IPS-15b (cell line): ENCODE data around the gene PRM3.

Source experiments
- H3K27me3 ChIP-seq: one replicate; pipeline ENCODE4 v1.6.1; 2013; ENCODE audit warnings: low read length; ENCODE audit not compliant: control insufficient read depth, insufficient read depth
- H3K36me3 ChIP-seq: one replicate; pipeline ENCODE4 v1.6.1; 2013; ENCODE audit warnings: low read length; ENCODE audit not compliant: control insufficient read depth, insufficient read depth
- H3K4me1 ChIP-seq: one replicate; pipeline ENCODE4 v1.6.1; 2013; ENCODE audit warnings: mild to moderate bottlenecking, low read length; ENCODE audit not compliant: control insufficient read depth, insufficient read depth
- H3K4me3 ChIP-seq: one replicate; pipeline ENCODE4 v1.5.1; 2013; ENCODE audit warnings: low read depth, low read length
- H3K9ac ChIP-seq: one replicate; pipeline ENCODE4 v1.6.1; 2013; ENCODE audit warnings: low read depth, mild to moderate bottlenecking, low read length
- H3K9me3 ChIP-seq: one replicate; pipeline ENCODE4 v1.6.1; 2013; ENCODE audit warnings: mild to moderate bottlenecking, low read length; ENCODE audit not compliant: control insufficient read depth, insufficient read depth

PRM3 gene

DNA sequence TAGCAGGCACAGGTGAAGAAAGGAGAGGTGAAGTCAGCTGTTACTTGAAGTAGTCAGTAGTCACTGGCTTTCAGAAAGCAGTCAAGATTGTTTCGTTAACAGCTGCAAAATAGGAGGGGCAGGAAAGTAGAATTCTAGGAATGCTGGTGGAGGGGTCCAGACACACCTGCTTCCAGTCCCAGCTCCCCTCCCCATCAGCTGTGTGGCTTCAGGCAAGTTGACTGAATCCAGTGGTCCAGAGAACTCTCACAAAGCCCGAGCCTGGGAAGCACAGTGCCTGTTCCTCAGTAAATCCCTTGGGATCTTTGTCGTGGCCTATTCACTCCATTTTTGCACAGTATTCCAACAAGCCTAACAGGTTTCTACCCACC, 12.8 kb downstream of the PRM3 start:
- Histone ChIP-seq H3K9ac (no peak overlapping the region), H3K4me3 (no peak overlapping the region), H3K9me3 (no peaks in the 10 kb centered on the region)

DNA sequence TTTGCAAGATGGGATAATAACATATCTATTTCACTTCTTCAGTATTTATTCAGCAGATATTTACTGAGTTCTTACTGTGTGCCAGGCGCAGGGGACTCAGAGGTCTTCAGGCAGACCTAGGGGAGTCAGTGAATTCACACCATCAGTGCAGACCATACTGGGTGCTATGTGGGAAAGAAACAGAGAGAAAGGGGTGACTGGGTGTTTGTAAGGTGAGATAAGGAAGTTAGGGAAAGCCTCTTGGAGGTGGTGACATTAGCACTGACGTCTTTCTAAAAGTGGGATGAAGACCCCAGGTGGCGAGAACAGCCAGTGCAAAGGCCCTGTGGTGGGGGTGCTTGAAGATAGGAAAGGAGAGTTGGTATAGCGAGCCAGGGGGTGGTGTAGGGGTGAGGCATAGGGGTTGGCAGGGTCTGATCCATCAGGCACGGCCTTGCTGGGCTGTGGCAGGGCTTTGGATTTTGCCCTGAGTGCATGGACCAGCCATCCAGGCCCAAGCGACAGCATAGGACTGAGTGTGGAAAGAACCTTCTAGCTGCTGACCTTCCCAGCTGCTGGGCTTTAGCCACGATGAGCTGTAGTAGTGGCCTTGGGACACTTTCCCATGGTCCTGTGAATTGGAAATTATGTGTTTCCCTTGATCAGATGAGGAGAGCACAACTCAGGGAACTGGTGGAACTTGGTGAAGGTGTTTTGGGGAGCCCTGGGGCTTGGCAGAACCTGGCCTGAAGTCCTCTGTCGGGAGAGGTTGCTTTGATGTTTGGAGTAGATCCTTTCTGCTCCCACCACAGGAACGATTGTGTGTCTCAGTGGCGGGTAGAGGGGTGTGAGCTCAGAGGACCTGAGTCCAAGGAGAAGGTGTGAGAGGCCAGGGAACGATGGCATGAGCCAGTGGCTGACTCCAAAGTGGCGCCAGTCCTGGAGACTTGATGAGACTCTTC, 13.5 kb downstream of the PRM3 start:
- Histone ChIP-seq H3K36me3 (peaks cover 2% of the 10 kb centered on the region), H3K4me3 (no peak overlapping the region), H3K9ac (no peak overlapping the region), H3K4me1 (peaks cover 4% of the 10 kb centered on the region), H3K9me3 (no peaks in the 10 kb centered on the region), H3K27me3 (peaks cover 2% of the 10 kb centered on the region)

More for the DNA sequence above, 12.8 kb downstream of the PRM3 start:
- Histone ChIP-seq H3K36me3 (no peaks in the 10 kb centered on the region), H3K4me1 (peaks cover 4% of the 10 kb centered on the region), H3K27me3 (peaks cover 2% of the 10 kb centered on the region)

DNA sequence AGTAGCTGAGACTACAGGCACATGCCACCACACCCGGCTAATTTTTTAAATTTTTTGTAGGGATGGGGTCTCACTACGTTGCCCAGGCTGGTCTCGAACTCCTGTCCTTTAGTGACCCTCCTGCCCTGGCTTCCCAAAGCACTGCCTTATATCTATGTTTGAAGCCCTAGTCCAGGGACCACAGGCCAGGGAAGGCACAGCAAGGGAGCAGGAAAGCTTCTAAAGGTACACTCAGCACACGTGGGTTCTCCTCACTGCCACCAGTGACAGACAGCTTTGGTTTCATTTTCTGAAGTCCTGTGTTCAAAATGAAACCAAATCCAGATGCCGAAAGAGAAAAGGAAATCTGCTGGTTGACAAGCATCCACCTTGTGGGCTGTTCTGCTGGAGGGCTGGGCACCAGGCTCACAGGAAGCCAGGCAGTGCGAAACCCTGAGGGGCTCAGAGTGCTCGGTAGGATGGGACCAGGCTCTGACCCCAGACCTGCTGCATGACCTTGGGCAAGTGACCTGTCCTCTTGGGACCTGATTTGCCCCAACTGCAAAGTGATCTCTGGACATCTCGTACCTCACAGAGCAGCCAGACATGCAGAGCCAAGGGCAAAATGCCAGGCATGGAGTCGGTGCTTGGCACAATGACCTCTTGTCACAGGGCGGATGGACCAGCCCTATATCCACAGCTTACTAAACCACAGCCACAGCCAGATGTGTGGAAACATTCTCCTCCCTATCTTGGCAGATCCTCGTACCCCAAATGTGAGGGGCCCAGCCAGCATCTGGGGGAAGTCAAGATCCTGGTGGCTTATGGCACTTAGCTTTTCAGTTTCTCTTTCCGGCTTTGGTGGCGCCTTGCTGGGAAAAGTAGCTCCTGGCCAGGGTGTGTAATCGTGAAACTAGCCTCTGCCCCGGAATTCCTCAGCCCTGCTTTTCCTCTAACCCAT, 14.6 kb downstream of the PRM3 start:
- Histone ChIP-seq H3K36me3 (peaks cover 9% of the 10 kb centered on the region), H3K9me3 (no peaks in the 10 kb centered on the region), H3K4me3 (no peak overlapping the region), H3K4me1 (peaks cover 4% of the 10 kb centered on the region), H3K9ac (no peak overlapping the region), H3K27me3 (peaks cover 2% of the 10 kb centered on the region)

DNA sequence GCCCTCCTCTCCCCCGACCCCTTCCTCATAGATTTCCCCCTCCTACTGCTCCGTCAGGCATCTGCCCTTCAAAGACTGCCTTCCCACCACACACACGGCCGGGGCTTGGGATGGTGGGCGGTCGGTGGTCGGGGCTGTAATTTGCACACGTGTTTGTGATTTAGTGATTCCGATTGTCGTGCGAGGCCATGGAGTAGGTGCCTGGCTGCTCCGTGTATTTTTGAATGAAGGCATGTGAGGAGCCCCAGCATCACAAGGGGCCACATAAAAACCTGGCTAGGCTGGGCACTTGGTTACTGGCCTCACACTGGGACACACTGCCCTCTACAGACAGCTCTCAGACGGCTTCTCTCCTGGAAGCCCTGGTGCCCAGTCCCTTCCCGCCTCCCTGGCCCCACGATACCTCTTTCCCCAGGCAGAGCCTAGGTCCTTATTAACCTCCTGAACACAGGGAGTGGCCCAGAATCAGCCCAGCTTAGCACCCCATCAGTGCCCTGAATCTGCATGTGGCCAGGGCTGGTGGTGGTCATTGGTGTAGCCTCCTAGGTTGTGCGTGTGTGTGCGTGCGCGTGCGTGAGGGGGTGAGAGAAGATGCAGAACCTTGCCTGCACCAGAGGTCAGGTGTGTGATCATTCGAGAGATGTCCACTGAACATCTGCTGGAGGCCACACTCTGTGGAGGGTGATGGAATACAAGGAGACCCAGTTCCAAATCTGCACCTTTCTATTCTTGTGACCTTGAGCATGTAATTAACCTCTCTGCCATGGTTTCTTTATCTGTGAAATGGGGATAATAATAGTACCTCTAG, 16.1 kb downstream of the PRM3 start:
- peaks cover 16% of the 10 kb centered on the region for H3K36me3 ChIP-seq
- H3K4me1 ChIP-seq = peaks cover 8% of the 10 kb centered on the region
- H3K27me3 ChIP-seq = peaks cover 2% of the 10 kb centered on the region
- H3K9me3 ChIP-seq = no peaks in the 10 kb centered on the region
- peak overlapping the region; percentile 72 for H3K4me3 ChIP-seq
- no peak overlapping the region for H3K9ac ChIP-seq

DNA sequence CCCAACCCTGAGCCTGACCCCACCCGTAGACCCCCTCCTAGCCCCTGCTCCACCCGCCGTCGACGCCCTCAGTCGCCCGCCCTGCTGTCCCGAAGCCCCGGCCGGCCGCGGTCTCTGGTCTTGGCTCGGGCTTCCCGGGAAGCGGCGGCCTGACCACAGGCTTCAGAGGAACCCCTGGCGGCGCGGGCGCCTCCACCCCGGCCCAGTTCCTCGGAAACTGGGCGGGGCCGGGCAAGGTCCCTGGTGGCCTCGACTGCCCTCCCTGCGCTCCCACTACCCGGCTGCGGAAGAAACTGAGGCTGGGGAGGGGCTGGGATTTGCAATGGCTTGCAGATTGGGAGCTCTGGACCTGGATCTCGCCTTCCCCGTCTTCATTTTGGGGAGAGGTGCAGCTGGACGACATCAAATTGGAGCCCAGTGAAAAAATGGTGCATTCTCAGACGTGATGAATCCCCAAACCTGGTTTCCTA, 16.7 kb downstream of the PRM3 start:
- Histone ChIP-seq H3K4me1 (peaks cover 8% of the 10 kb centered on the region), H3K9me3 (no peaks in the 10 kb centered on the region), H3K9ac (peak overlapping the region; percentile 60), H3K27me3 (peaks cover 2% of the 10 kb centered on the region), H3K4me3 (peak overlapping the region; percentile 72), H3K36me3 (peaks cover 16% of the 10 kb centered on the region)

DNA sequence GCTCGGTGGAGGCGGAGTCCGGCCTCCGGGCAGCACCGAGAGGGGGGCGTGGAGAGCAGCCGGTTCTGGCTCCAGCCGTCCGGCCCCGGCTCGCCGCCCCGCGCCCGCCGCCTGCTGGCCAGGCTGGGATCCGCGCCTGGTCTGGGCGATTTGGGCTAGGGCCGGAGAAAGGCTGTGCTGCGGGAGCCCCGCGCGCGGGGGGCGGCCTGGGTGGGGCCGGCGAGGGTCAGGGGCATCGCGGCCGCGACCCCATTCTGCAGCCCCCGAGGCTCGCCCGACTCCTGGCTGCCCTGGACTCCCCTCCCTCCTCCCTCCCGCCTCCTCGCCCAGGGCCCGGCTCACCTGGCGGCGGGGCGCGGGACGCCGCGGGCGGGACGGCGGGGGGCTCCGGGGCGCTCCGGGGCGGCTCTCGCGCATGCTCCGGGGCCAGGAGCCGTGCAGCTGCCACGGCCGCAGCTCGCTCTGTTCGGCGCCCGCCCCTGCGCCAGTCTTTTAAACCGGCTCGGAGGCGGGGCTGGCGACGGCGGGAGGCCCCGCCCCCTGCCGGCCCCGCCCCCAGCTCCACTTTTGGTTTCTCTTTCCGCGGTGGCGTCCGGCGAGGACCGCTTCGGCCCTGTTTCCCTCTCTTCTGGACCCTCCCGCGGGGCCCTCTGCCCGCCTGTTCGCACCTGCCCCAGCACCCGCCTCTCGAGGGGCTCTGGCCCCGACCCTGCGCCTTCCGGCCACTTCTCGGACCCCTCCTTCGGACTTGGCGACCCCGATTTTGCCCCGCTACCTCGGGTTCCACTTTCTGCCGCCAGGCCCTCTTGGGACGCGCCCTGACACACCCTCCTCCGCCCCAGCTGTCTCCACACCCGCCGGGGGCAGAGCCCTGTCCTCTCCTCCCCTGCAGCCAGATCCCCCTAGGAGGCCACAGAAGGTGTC, 17.4 kb downstream of the PRM3 start, which contains the start of gene SOCS1:
Gene SOCS1 (minus strand): TSS at position 468 of the 924 bp plus-strand sequence. CDS start 726 bp downstream, outside the sequence.
- peaks cover 16% of the 10 kb centered on the region for H3K36me3 ChIP-seq

DNA sequence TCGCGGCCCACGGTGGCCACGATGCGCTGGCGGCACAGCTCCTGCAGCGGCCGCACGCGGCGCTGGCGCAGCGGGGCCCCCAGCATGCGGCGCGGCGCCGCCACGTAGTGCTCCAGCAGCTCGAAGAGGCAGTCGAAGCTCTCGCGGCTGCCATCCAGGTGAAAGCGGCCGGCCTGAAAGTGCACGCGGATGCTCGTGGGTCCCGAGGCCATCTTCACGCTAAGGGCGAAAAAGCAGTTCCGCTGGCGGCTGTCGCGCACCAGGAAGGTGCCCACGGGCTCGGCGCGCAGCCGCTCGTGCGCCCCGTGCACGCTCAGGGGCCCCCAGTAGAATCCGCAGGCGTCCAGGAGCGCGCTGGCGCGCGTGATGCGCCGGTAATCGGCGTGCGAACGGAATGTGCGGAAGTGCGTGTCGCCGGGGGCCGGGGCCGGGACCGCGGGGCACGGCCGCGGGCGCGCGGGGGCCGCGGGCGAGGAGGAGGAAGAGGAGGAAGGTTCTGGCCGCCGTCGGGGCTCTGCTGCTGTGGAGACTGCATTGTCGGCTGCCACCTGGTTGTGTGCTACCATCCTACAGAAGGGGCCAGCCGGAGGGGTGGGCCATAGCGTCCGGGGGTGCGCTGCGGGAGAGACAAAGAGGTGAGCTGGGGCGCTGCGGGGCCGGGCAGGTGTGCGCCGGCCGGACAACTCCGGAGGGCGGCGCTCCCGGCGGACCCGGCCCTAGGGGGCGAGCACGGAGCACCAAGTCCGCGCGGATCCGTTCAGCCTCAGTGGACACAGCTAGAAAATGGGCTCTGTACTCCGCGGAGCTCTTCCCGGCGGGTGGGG, 18.3 kb downstream of the PRM3 start:
- H3K9me3 ChIP-seq = no peaks in the 10 kb centered on the region
- H3K9ac ChIP-seq = peak overlapping the region; percentile 81
- peak overlapping the region; percentile 75 for H3K4me3 ChIP-seq
- H3K4me1 ChIP-seq = peaks cover 8% of the 10 kb centered on the region
- H3K36me3 ChIP-seq = peaks cover 16% of the 10 kb centered on the region
- peaks cover 2% of the 10 kb centered on the region for H3K27me3 ChIP-seq

More for the DNA sequence above, 17.4 kb downstream of the PRM3 start, which contains the start of gene SOCS1:
- Histone ChIP-seq H3K4me3 (peak within 1 kb of the TSS; percentile 75), H3K4me1 (peaks cover 8% of the 10 kb centered on the region), H3K9ac (peak within 1 kb of the TSS; percentile 81), H3K27me3 (peaks cover 2% of the 10 kb centered on the region), H3K9me3 (no peaks in the 10 kb centered on the region)

DNA sequence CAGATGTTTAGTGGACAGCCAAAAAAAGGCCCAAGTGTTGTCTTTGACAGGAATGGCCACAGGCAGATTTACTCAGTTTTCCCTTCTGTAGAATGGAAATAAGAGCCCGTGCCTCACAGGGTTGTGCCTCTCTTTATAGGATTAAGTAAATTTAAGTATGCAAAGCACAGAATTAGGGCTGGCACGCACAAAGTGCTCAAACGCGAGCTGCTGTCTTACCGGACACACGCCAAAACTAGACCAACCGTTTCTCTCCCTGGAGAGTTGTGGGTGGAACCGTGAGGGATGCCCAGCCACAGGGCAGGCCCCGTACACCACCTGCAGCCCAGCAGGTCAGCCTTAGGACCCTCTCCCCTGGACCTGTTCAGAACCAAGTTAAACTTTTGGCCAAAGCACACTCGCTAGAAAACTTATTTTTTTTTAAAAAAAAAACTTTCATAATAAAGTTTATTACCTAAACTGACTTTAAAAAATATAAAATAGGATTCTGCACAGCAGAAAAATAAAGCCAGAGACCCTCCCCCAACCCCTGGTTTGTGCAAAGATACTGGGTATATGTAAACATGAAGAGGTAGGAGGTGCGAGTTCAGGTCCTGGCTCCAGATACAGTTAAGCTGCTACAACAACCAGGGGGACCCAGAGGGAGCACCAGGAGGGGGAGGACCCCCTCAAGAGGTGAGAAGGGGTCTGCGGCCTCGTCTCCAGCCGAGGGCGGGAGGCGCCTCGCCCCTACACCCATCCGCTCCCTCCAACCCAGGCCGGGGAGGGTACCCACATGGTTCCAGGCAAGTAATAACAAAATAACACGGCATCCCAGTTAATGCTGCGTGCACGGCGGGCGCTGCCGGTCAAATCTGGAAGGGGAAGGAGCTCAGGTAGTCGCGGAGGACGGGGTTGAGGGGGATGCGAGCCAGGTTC, 19.2 kb downstream of the PRM3 start:
- Histone ChIP-seq H3K4me3 (peak overlapping the region; percentile 75), H3K9ac (peak overlapping the region; percentile 81), H3K9me3 (no peaks in the 10 kb centered on the region), H3K36me3 (peaks cover 16% of the 10 kb centered on the region), H3K4me1 (peaks cover 8% of the 10 kb centered on the region), H3K27me3 (peaks cover 2% of the 10 kb centered on the region)
